HG03575 (cell line): ENCODE measurements around the gene TMEM231.
"Not testable (repeated sequence)": the region's sequence is repeated elsewhere in the genome, so short reads cannot be mapped to it uniquely, and the experiment has no call there.

ENCODE experiments used
- ATAC-seq: cut with Tn5 transposase; IDR thresholded peaks from one replicate; pipeline ENCODE4 v1.9.1; 2021; ENCODE audit not compliant: unreplicated experiment, insufficient number of reproducible peaks, low FRiP score; ENCODE audit errors: extremely low read depth

The TMEM231 gene

DNA sequence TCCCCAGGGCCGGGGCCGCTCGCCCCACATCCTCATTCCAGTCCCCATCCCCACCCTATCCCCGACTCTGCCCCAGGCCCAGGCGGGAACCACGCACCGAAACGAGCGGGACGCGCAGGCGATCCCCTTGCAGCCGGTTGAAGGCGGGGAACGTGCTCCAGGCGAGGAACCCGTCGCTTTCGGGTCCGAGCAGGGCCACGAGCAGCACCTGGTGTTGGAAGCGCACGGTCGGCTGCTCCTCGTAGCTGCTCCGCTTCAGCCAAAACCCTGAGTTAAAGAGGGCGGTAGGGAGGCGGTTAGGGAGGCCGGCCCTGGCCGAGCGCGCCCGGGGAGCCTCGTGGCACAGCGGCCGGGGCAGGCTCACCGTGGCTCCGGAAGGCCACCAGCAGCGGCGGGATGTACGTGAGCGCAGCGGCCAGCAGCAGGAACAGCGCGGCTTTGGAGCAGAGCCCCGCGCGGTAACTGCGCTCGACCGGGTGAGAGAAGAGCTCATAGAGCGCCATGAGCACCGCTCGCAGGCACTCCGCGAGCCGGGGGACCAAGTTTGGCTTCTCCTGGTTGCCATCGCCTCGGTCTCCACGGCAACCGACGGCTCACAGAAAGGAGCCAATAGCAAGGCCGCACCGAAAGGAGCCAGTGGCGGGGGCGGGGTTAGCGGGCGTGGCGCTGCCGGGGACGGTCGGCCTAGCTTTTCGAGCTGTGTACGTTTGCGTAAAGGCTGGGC, at the start of gene TMEM231:
TSS of gene TMEM231 (minus strand) at position 546 of the 724 bp plus-strand sequence. CDS start at position 503, 43 bp downstream.
- peak; percentile 89 for ATAC-seq

GRCh38 chr16:75603241-75603640, 47.2 kb upstream of the TMEM231 start:
- ATAC-seq = no peak

GRCh38 chr16:75599452-75600277, 43.6 kb upstream of the TMEM231 start:
- no peak for ATAC-seq

DNA sequence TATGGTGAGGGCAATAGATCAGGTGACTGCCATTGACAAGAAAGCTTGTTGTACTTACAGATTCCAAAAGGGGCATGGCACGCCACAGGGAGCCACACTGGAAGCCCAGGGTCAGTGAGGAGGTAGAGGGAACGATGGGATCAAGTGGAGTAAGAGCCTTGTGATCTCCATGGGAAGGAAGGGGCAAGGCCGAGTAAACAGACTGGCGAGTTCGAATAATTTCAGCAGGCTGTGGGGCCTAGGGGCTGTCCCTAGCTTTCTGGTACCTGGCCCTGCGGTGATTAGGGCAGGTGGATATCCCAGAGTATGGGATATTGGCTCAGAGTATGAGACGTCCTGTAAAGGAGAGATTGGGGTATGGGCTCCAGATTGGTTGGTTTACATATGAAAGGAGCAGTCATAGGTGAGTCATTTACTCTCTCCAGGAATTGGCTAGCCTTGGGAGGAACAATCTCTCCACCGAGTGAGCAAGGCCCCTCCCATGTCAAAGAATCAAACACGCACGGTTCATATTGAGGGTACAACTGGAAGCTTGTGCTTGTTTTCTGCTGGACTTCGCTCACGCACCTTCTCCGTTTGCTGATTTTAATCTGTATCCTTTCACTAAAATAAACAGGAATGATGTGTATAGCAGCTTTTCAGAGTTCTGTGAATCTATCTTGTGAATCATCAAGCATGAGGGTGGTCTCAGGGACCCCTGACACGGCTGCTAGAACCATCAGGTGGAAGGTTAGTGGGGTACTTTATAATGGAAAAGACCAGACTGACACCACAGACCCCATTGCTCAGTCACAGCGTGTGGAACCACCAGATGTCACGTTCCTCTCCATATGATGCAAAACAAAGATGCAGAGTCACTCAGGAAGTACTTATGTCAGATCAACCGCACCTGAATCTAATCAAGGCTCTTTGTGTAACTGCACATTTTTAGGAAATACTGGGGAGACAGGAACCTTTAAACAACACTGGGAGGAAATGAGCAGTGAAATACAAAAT, 38.1 kb upstream of the TMEM231 start:
- ATAC-seq = no peak

- ATAC-seq = no peak
These were observed 37.3 kb upstream of the TMEM231 start for GRCh38 chr16:75593308-75593707.

GRCh38 chr16:75591927-75592326, 35.9 kb upstream of the TMEM231 start:
- ATAC-seq = not testable (repeated sequence)

- no peak for ATAC-seq
These were observed 35.1 kb upstream of the TMEM231 start for GRCh38 chr16:75590920-75591843.

GRCh38 chr16:75589306-75589705, 33.3 kb upstream of the TMEM231 start:
- ATAC-seq = no peak

DNA sequence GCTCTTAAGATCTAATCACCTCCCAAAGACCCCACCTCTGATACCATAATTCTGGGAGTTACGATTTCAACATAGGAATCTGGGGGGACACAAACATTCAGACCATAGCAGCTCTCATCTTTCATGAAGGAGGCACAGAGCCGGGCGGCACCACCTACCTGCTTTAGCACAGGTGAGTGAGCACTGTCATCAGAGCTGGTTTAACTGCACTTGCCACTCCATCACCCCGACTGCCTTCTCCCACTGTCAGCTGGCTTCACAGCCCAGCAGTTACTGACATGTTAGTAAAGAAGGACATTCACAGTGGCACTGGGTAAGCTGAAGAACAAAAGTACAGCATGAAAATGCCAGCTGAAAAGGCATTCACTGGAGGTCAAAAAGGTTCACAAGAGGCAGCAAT, 32.7 kb upstream of the TMEM231 start:
- no peak for ATAC-seq

GRCh38 chr16:75584108-75584507, 28.1 kb upstream of the TMEM231 start:
- ATAC-seq = no peak

DNA sequence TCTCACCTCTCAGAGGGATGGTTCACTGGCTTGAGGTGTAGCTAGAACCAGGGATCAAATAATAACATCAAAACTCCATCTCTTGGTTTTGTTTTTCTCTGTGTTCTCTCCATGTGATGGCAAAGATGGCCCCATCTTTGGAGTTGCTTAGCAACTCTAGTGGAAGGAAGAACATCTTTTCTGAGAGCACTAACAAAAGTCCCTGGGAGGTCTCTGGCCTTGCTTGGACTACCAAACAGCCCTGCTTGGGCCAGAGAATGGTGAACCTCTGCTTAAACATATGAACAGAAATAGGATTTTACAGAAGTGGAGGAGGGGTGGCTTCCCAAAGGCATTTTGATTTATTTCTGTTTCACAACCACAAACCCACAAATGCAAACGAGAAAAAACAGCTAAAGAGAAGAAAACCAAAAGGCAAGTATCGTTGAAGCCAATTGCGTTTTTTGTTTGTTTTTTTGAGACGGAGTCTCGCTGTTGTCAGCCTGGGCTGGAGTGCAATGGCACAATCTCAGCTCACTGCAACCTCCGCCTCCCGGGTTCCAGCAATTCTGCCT, 23.3 kb upstream of the TMEM231 start:
- ATAC-seq = no peak

GRCh38 chr16:75578725-75579124, 22.7 kb upstream of the TMEM231 start:
- no peak for ATAC-seq

DNA sequence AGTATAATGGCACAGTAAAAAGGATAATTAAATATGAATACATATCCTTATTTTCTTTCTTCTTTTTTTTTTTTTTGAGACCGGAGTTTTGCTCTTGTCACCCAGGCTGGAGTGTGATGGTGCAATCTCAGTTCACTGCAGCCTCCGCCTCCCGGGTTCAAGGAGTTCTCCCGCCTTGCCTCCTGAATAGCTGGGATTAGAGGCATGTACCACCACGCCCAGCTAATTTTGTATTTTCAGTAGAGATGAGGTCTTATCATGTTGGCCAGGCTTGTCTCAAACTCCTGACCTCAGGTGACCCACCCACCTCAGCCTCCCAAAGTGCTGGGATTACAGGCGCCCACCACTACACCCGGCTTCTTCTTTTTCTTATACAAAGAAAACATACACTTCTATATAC, 22.2 kb upstream of the TMEM231 start:
- no peak for ATAC-seq

- ATAC-seq = no peak
These were observed 20.3 kb upstream of the TMEM231 start for GRCh38 chr16:75576384-75576811.

DNA sequence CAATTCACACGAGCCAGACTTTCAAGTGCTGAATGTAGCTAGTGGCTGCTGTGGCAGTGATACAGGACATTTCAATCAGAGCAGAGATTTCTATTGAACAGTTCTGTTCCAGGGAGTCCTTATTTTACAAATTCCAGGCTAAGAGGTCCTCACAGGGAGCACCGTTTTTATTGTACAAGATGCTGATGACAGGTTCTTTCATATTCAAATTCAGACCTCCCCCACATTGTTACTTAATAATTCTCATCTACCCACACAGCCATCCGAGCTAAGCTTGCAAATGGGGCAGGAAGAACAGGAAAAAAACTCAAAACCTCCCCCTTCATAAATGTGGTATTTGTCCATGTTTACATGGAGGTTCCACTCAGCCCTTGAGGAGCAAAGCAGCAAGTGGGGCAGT, 19.9 kb upstream of the TMEM231 start:
- ATAC-seq = no peak

GRCh38 chr16:75573955-75574354, 17.9 kb upstream of the TMEM231 start:
- no peak for ATAC-seq

DNA sequence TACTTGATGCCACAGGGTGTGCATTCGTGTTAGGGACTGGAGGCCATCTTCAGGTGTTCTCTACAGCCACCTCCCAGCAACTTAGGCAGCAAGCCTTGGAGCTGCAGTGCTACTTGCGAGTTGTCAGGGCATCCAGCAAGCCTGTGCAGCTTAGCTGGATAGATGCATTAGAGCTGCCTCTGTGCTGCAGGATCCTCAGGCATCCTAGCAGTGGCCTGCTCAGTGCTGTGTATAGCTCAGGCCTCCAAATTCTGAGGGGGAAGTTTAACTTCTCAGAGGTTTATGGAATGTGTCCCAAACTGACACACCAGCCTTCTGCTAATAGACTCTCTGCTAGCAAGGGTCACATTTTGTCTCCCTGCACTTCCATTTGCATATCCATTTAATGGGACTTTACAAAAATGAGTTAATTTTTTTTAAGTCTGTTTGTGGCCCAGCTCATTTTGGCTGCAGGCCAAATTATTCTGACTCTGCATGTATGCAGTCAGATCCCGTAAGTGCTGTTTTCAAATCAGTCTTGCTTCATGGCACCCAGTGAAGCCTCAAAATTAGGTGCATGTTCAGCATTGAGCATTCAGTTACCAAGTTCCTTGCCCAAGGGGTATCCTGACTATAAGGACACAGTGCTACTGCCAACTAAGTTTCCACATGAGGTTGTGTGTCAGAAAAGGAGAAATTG, 17.0 kb upstream of the TMEM231 start:
- ATAC-seq = no peak
